ENCODE measurements around the gene ZDHHC19. TPM values are rescaled to one million over a fixed set of nuclear protein-coding genes. Genes with fewer than 3 reads are reported as not detected.
A peak's percentile ranks its signal among the peaks of the same experiment; 100 is the strongest.

ZDHHC19 gene
- total RNA-seq, 4 donors from 2014 or later, result not detected

DNA sequence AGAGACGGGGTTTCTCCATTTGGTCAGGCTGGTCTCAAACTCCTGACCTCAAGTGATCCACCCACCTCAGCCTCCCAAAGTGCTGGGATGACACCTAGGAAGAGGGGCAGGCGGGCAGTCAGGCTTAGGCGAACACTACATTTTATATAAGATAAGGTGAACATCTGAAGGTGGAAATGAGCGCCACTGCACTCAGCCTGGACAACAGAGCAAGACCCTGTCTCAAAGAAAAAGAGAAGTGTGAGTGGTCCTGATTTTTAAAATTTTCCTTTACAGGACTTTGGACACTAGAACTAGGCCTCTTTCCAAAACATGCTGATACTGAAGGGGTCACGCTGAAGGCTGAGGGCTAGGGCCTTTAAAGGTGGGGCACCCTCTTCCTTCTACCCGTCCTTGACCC lies 48.0 kb downstream of the ZDHHC19 start:
- ATAC-seq, result no peak

DNA sequence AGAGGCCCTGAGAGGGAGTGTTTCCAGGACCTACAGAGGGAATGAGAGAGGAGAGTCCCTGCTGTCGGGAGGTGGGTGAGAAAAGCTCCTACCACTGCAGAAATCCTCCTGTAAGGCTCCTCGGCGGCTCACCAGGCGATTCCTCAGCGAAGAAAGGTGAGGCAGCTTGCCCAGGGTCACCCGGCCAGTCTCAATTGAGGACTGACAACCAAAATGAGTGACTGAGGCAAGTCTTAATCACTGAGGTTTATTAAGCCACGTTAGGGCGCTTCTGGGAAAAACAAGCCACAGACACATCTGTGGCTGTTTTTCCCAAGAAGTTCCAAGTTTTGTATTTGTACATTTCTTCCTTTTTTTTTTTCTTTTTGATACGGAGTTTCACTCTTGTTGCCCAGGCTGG lies 48.5 kb downstream of the ZDHHC19 start:
- no peak for ATAC-seq
- Histone ChIP-seq H3K4me1 (no peaks in the 10 kb centered on the region), H3K36me3 (no peaks in the 10 kb centered on the region), H3K4me3 (no peak overlapping the region), H3K27ac (no peak overlapping the region), H3K9me3 (no peaks in the 10 kb centered on the region), H3K27me3 (no peaks in the 10 kb centered on the region)
- TF ChIP-seq POLR2A (IDR thresholded peaks at IDR 0.05) (no peak), EP300 (IDR thresholded peaks at IDR 0.05) (no peak), POLR2AphosphoS5 (IDR thresholded peaks at IDR 0.05) (no peak)
- TF ChIP-seq, protein P1, sequence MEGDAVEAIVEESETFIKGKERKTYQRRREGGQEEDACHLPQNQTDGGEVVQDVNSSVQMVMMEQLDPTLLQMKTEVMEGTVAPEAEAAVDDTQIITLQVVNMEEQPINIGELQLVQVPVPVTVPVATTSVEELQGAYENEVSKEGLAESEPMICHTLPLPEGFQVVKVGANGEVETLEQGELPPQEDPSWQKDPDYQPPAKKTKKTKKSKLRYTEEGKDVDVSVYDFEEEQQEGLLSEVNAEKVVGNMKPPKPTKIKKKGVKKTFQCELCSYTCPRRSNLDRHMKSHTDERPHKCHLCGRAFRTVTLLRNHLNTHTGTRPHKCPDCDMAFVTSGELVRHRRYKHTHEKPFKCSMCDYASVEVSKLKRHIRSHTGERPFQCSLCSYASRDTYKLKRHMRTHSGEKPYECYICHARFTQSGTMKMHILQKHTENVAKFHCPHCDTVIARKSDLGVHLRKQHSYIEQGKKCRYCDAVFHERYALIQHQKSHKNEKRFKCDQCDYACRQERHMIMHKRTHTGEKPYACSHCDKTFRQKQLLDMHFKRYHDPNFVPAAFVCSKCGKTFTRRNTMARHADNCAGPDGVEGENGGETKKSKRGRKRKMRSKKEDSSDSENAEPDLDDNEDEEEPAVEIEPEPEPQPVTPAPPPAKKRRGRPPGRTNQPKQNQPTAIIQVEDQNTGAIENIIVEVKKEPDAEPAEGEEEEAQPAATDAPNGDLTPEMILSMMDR (IDR thresholded peaks at IDR 0.05), result no peak
- WGBS, 2 donors (ENCODE audit: low coverage in 1 of 2), result 88% methylated on average over 9 of the region's 9 CpGs; no CpG with 5 or more reads in 1 of the 2 donors

More for the DNA sequence above, 48.0 kb downstream of the ZDHHC19 start:
- H3K27ac ChIP-seq, result no peak overlapping the region
- no peaks in the 10 kb centered on the region for H3K9me3 ChIP-seq
- no peaks in the 10 kb centered on the region for H3K27me3 ChIP-seq
- TF ChIP-seq POLR2AphosphoS5 (IDR thresholded peaks at IDR 0.05), result no peak
- TF ChIP-seq EP300 (IDR thresholded peaks at IDR 0.05), result no peak
- TF ChIP-seq POLR2A (IDR thresholded peaks at IDR 0.05), result no peak
- TF ChIP-seq, protein P1 (IDR thresholded peaks at IDR 0.05), result no peak
- WGBS, 2 donors (ENCODE audit: low coverage in 1 of 2), result 94 to 96% methylated on average over 3 to 4 of the region's 6 CpGs
- no peak overlapping the region for H3K4me3 ChIP-seq
- no peaks in the 10 kb centered on the region for H3K4me1 ChIP-seq
- no peaks in the 10 kb centered on the region for H3K36me3 ChIP-seq

DNA sequence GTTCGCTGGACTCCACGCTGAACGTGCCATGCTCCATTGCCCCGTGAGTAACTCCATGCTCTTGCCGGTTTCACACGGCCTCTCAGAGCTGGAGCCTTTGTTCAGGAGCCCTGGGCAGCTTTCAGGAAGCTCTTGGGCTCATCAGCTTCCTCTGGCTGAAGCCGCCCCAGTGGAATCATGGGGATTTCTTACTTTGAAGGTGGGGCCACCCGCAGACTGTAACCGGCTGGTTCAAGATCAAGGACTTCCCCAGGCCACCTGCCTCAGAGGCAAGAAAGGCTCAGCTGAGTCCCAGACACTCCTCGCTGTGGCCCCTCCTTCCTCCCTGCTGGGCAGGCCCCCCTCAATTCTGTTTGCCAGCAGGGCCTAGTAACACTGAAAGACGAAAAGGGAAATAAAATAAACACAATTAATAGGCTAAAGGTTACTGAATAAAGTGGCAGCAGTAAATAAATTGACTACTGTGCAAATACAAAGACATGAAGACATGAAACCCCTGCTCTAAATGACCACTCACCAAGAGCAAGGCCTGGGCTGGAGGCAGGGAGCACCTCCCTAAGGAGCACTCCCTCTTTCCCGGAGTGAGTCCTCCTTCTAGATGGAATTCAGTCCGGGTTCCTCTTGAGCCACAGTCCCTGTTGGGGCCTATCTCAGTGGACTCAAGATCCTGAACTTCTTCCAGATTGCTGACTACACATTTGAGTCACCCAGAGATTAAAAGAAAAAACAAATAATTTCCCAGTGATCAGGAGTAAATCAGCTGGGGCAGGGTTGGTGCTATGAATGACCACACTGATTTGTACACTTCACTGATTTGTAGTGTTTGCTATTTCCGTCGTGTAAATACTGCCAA lies 51.0 kb downstream of the ZDHHC19 start:
- TF ChIP-seq POLR2A (IDR thresholded peaks at IDR 0.05) (no peak), EP300 (IDR thresholded peaks at IDR 0.05) (no peak), POLR2AphosphoS5 (IDR thresholded peaks at IDR 0.05) (no peak)
- TF ChIP-seq, protein P1 (IDR thresholded peaks at IDR 0.05), result no peak
- H3K27me3 ChIP-seq, result no peaks in the 10 kb centered on the region
- peak; percentile 48 for ATAC-seq
- no peak overlapping the region for H3K4me3 ChIP-seq
- H3K27ac ChIP-seq, result no peak overlapping the region
- H3K4me1 ChIP-seq, result no peaks in the 10 kb centered on the region
- WGBS, 2 donors (ENCODE audit: low coverage in 1 of 2), result 68 to 81% methylated on average over 5 to 10 of the region's 15 CpGs
- H3K36me3 ChIP-seq, result no peaks in the 10 kb centered on the region
- no peaks in the 10 kb centered on the region for H3K9me3 ChIP-seq

DNA sequence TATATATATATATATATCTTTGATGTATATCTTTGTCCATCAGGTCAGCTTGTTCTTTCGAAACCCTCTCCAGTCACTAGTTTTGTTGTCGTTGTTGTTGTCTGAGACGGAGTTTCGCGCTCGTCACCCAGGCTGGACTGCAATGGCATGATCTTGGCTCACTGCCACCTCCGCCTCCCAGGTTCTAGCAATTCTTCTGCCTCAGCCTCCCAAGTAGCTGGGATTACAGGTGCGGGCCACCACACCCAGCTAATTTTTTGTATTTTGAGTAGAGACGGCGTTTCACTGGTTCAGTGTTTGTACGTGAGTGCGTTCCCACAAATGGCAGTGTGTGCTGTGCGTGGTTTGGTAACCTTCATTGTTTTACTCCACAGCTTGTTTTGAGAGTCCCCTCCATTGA lies 51.7 kb downstream of the ZDHHC19 start:
- Histone ChIP-seq H3K36me3 (no peaks in the 10 kb centered on the region), H3K27me3 (no peaks in the 10 kb centered on the region), H3K4me1 (no peaks in the 10 kb centered on the region), H3K9me3 (no peaks in the 10 kb centered on the region), H3K4me3 (no peak overlapping the region), H3K27ac (no peak overlapping the region)
- TF ChIP-seq EP300 (IDR thresholded peaks at IDR 0.05) (no peak), POLR2A (IDR thresholded peaks at IDR 0.05) (no peak)
- 86 to 95% methylated on average over 7 to 12 of the region's 13 CpGs for WGBS, 2 donors (ENCODE audit: low coverage in 1 of 2)
- no peak for ATAC-seq

DNA sequence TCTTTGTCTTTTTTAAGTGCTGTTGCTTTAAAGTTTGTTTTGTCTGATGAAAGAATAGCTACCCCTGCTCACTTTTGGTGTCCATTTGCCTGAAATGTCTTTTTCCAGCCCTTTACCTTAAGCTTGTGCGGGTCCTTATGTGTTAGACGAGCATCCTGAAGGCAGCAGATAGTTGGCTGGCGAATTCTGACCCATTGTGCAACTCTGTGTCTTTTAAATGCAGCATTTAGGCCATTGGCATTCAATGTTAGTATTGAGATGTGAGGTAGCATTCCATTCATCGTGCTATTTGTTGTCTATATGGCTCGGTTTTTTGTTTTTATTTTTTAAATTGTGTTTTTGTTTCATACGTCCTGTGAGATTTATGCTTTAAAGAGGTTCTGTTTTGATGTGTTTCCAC lies 55.0 kb downstream of the ZDHHC19 start:
- Histone ChIP-seq H3K27ac (no peak overlapping the region), H3K36me3 (no peaks in the 10 kb centered on the region), H3K4me1 (no peaks in the 10 kb centered on the region), H3K27me3 (no peaks in the 10 kb centered on the region), H3K4me3 (no peak overlapping the region), H3K9me3 (no peaks in the 10 kb centered on the region)
- TF ChIP-seq POLR2A (IDR thresholded peaks at IDR 0.05) (no peak), POLR2AphosphoS5 (IDR thresholded peaks at IDR 0.05) (no peak), EP300 (IDR thresholded peaks at IDR 0.05) (no peak)
- TF ChIP-seq, protein P1 (IDR thresholded peaks at IDR 0.05), result no peak
- ATAC-seq, result no peak
- 65 to 82% methylated on average over 3 to 6 of the region's 6 CpGs for WGBS, 2 donors (ENCODE audit: low coverage in 1 of 2)

Data from gastroesophageal sphincter (tissue), 4 donors.